HG03442 (cell line): ENCODE results near the gene KCNIP1.

ENCODE experiments used
- ATAC-seq: cut with Tn5 transposase; IDR thresholded peaks from one replicate; pipeline ENCODE4 v1.9.1; 2021; ENCODE audit warnings: mild to moderate bottlenecking, moderate library complexity; ENCODE audit not compliant: unreplicated experiment

The KCNIP1 gene

DNA sequence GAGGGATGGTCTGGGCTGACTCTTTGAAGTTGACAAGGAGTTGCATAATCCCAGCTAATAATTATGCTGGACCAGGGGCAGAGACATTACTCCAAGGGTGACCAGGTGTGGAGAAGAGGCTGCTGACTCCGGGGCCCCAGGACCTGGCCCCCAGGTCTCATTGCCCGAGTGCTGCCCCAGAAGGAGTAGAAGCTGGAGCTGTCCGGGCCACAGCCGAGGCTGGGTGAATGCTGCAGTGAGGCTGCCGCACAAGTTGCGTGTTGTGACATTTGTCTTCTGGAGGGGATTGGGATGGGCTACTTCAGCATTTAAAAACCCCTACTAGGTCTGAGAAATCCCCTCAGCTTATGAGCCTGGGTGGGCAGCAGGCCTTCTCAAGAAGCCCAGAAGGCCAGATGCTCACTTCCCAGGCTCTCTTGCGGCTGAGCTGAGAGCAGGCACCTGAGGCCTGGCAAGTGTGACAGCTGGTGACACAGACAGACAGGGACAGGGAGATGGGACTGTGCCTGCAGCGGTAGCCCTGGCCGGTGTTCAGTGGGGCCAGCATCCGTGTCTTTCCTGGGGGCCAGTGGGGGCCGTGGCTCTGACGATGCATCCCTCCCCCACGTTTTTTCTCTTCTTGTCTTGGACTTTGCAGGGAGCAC is 122.8 kb downstream of the KCNIP1 start:
- no peak for ATAC-seq

DNA sequence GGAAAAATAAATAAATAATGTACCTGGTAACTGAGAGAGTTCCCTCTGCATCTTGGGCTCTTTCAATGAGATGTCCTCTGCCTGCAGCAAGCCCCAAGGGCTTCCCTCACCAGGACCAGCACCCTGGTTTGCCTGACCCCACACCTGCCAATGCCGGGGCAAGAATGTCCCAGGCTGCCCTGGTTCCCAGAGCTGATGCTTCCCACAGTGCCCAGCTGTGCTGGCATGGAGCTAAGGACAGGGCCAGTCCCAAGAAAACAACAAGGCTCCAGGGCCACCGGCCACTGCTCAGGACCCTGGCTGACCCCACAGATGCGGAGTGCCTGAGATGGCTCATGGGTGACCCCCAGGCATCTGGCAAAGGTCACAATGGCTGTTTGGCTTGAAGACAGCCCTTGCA is 123.5 kb downstream of the KCNIP1 start:
- no peak for ATAC-seq

DNA sequence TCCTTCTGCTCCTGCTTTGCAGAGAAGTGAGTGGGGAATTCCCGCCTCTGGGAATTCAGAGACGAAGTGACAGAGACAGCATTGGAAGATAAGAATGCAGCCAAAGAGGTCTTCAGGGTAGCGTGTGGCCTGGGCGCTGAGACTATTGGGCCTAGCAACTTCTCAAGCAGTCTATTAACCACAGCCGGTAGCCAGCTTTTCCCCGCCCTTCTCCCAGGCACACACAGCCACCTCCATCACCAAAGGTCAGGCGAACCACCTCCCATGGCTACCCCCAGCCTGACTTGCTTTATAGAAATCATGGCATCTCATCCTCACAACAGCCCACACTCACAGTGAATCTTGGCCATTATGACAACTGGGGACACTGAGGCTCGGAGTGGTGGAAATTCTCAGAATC is 124.2 kb downstream of the KCNIP1 start:
- ATAC-seq, result no peak

DNA sequence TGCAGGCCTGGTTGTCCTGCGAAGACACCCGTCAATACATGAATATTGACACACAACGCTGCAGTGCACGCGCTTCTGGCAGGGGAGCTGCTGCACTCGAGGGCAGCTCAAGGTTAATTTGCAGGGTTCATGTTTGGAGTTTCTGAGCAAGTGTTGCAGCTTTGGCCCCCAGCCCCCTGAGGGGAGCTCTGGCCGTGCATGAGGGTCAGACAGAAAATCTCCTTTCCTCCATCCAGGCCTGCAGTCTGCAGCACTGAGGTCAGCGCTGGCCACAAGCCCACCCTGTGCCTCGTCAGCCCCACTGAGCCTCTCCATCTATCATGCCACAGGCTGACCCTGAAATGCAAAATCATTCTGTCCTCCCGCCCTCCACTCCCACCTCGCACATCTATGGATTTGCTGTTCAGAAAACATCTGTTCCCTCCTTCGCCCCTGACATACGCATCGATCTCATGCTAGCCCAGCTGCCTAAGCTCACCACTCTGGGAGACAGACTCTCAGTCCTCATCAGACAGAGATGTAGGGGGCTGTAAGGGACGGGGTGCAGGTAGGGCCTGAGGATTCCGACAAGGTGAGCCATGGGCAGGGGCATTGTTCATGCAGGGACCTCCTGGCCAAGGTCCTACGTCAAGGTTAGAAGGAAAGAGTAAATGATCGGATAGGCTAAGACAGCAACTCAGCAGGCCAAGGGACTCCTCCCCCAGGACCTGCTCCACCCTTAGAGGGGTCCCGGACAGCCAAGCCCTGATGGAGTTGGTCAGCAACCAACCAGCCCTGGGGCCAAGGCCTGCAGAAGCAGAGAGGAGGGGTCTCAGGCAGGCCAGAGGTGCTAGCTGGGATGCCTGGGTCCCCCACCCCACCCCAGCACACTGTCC is 125.1 kb downstream of the KCNIP1 start:
- ATAC-seq, result no peak

DNA sequence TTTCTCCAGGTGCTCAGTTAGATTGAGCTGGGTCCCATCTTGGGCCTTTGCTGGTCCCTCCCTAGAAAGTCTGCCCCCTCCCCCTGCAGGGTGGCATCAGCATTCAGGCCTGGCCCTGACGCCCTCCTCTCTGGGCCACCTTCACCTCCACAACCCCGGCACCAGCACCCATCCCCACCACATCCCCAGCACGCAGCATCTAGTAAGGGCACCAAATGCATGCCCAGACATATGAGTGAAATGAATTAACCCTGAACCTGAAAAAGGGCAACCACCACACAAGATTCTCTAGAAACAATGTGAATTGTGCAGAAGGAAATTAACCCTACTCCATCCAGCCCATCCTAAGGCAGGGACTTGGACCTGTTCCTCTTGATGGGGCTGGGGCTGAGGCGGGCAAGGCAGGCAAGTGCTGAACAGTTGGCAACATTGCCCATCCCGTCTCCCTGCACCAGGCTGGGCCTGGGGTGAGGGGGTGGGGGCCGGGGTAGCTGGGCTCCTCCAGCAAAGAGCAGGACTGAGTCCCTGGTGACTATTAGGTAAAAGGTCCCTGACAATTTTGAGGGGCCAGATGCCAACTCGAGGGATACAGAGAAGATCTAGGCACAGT is 125.9 kb downstream of the KCNIP1 start:
- no peak for ATAC-seq

DNA sequence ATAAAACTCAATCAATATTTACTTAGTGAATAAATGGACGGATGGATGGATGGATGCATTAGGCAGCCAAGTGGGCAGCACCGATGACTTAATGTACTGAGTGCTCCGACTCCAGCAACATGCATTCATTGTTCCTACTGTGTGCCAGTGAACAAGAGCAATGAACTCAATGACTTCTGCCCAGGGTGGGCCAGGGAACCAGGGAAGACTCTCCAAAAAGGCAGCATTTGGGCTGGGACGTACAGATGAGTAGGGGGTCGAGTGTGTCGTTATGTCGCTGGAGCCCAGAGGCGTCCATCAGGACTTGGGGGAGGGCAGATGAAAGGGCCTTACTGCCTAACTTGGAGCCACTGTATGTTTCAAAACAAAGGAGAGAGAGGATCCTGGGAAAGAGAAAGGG is 126.4 kb downstream of the KCNIP1 start:
- ATAC-seq, result no peak

DNA sequence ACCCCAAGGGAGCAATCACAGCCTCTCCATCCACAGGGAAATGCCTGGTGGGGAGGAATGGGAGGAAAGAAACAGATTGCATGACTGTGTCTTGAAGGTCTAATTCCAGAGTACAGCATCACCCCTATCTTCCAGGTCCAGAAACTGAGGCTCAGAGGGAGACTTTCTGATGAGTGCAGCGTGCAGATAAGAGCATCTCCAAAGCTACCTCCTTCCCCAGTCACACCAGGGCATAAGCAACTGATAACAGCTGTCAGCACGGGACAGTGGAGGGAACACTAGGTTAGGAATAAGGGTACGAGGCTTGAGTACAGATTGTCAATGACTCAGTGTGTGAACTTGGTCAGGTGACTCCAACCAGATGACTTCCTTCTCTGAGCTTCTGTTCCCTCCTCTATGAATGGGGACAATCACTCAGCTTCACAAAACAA is 126.9 kb downstream of the KCNIP1 start:
- ATAC-seq, result no peak

DNA sequence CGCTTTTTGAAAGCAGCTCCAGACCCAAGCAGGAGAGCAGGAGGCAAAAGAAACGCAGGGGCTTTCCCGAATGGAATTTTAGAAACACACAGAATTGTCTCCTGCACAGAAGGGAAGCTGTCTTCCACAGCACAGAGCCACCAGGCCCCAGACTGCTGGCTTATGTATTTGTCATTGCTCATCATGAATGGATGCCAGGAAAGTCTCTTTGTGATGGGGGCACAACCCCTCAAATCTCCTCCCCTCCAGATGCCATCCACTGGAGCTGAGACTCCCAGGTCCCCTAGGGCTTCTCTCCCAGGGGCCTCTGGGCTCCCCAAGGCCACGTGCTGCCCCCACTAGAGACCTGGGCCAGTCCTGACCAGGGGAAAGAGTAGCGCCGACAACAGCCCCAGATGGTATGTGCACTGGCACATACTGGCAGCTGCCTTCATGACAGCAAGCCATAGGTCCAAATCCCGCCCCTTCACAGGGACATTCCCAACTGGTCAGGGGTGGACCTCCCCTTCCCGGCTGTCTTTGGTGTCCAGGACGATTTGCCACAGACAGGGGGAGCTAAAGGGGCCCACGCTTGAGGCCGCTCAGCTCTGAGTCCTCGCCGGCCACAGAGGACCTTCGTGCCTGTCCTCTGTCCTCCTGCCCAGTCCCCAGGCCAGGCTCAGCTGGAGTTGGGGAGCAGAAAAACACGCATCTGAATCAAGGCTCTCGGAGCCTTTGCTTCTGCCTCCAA is 127.8 kb downstream of the KCNIP1 start:
- no peak for ATAC-seq

DNA sequence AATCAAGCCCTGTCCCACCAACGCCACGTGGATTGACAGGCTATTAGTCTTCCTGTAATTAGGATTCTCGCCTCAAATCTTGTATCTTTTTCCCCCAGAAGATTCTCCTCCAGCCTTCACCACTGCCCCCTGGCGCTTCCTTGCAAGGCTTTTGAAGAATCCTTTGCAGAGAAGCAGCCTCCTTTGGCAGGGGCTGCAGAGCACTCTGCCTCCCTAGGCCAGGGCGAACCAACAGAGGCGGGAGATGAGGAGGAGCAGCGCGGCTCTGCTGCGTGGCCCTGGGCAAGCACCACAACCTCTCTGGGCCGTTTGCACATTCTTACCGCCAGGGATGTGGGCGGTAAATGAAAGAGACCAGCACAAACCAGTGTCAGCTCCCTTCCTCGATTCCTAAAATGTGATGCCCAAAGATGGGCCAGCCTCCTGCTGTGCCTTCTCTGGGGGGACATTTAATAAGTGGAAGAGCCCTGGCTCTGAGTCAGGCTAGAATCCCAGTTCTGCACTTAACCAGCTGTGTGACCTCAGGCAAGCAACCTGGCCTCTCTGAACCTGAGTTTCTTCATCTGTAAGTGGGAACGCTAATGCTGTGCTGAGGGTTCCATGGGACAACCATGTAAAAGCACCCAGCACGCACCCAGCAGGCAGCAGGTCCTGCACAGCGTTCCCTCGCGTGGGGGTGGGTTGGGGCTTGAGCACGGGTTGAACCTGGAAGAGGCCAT is 128.6 kb downstream of the KCNIP1 start:
- ATAC-seq, result no peak

DNA sequence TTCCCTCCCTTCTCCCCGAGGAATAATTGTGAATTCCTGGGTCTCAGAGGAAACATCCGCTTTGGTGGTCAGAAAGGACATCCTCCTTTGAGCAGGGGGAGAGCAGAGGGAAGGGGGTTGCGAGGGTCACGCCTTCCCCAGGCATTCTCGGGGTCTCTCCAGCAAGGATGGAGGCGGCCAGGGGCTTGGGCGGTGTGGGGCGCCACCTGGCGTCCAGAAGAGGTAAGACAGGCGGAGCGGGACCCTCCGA is 129.1 kb downstream of the KCNIP1 start:
- ATAC-seq, result no peak

DNA sequence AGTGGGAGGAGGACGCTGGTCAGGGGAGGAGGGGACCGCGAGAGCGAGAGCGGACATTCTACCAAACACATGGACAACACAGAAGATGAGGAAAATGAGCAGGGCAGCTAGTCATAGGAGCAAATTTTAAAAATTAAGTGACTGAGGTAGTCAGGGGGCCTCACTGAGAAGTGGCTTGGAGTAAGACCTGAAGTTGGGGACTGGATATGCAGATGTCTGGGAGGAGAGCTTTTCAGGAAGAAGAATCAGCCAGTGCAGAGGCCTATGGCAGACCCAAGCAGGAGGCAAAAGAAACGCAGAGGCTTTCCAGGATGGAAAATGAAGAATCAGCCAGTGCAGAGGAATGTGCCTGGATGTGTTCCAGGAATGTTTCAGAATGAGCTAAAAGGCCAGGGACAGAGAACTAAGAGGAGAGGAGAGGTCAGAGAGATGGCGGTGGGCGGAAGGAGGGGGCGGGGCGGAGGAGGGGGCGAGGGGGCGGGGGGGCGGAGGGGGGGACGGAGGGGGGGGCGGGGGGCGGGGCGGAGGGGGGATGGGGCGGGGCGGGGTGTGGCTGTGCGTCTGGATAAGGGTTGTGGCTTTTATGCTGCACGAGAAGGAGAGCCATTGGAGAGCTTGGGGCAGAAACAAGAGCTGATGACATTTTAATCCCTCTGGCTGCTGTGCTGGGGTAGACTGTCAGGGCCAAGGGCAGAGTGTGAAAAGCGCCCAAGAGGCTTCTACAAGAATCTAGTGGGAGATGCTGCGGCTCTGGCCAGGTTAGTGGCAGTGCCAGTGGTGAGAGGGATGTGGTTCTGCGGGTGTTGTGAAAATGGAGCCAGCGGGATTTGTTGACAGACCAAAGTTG is 129.6 kb downstream of the KCNIP1 start:
- ATAC-seq, result no peak

DNA sequence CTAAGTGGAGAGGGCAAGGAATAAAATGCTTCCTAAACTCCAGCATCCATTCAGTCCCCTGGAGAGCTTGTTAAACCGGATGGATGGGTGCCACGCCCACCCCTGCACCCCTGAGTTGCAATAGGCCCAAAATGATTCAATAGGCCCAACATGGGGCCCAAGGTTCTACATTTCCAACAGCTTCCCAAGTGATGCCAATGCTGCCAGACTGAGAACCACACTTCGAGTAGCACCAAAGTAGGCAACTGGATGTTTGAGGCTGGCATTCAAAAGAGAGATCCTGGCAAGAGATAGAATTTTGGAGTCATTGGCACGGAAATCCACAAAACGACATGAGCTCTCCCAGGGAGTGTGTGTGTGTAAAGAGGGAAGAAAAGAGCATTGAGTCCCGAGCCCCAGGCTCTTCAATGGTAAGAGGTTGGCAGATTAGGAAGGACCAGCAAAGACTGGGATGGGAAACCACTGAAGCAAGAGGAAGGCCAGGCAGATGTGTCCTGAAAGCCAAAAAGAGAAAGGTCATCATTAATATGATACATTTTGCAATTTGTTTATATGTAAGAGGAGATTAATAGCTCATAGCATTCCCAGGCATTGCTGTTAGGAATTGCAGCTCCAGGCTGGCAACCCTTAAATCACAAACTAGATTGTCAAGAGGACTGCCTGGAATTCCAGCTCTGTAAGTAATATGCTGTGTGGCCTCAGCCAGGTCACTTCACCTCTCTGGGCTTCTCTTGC is 130.6 kb downstream of the KCNIP1 start:
- no peak for ATAC-seq

DNA sequence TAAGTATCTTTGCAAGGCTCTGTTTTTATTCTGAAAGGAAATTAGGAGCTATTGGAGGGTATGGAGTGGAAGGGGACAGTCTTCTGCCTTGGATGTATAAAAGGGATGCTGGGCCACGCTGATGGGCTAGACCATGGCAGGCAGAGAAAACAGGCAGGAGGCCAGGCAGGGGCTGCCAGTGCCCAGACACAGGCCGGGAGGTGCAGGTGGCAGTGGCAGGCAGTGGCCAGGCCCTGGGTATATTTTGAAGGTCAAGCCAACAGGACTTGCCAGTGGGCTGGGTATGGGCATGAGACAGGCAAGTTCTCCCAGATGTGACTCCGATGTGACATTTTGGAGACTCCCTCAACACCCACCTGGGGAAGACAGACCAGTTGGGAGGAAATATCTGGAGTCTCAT is 131.9 kb downstream of the KCNIP1 start:
- ATAC-seq, result no peak

DNA sequence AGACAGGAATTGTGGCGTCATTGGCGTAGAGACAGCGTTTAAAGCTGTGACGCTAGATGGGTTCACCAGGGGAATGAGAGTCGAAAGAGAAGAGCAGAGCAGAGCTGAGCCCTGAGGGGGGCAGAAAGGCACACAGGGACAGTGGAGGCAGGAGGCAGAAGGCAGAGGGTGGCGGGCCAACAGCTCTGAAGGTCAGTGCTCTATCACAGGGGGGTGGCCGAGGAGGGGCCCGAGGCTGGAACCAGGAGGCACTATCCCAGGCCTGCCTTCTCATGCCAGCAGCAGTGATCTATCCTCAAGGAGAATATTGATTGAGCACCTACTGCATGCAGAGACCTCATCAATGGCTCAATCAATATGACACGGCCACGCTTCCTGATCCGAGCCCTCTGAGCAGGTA is 132.4 kb downstream of the KCNIP1 start:
- ATAC-seq, result no peak

DNA sequence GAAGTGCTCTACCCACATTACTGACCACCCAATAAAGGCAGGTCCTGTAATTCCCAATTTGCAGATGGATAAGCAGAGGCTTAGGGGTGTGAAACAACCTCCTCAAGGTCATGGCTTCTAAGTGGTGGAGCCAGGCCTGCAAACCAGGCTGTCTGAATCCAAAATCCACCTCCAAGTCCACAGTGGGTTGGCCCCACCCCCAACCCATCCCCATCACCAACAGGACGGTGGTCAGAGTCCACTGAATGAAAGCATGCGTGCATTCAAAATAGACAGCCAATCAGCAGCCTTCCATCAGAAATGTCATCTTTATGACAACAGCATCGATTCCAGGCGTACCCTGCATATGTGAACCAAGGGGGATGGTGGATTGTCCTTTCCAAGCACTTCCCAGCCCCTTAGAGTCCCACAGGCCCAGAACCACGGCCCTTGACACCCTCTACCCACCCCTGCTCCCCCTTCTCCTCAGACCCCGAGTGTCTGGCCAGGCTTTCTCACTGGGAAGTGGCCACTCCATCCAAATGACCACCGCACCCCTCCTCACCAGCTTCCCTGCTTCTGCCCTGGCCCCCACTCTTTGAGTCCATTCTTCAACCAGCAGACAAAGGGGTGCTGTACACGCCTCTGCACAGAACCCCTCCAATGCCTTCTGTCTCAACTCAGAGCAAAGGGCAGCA is 133.1 kb downstream of the KCNIP1 start:
- ATAC-seq, result no peak

DNA sequence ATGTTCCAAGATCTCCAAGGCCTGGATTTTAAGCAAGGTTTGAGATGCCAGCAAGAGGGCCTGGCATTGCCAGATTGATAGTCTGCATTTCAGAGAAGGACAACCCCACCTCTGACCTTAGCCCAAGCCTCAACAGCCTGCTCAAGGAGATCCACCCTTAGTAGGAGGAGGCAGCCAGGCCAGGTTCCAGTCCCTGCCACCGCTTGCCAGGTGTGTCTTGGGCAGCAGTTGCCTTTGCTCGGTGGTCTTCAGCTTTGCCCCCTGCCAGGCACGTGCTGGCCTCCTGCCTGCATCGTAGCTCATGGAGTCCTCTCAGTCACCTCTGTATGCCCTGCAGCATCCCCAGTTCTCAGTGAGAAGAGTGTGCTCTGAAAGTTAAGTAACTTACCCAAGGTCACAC is 134.2 kb downstream of the KCNIP1 start:
- no peak for ATAC-seq

DNA sequence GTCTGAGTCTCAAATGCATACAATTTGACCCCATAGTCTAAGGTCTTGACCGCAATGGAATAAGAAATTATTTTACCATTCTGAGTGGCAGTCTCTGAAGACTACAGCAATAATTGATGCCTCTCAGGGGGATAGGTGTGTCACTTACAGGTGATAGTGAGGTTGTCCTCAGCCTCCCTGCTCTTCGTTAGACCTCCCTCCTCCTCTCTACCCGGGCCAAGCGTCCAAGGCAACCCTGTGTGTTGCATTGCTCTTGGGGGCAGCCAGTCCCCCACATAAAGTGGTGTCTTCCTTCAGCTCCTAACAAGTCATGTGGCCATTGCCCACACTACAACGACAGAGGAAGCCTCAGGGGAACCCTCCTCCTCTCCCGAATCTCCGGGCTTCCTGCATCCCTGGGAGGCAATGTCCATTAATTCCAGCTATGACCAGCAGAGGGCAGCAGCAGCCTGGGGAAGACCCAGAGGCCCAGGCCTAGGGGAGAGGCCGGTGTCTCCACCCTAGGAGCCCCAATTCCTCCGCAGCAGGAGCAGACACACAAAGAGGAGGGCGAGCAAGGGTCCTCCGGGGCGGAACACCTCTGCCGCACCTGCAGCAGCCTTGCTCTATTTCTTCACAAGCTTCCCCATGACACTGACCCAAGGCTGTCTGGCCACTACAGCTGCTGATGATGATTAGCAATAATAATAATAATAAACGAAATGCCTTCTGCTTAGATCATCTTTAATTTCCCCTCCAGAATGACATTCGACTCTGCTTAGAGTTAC is 134.8 kb downstream of the KCNIP1 start:
- peak; percentile 72 for ATAC-seq
